ENCODE data around the gene PODXL.

- TF ChIP-seq, protein P1, sequence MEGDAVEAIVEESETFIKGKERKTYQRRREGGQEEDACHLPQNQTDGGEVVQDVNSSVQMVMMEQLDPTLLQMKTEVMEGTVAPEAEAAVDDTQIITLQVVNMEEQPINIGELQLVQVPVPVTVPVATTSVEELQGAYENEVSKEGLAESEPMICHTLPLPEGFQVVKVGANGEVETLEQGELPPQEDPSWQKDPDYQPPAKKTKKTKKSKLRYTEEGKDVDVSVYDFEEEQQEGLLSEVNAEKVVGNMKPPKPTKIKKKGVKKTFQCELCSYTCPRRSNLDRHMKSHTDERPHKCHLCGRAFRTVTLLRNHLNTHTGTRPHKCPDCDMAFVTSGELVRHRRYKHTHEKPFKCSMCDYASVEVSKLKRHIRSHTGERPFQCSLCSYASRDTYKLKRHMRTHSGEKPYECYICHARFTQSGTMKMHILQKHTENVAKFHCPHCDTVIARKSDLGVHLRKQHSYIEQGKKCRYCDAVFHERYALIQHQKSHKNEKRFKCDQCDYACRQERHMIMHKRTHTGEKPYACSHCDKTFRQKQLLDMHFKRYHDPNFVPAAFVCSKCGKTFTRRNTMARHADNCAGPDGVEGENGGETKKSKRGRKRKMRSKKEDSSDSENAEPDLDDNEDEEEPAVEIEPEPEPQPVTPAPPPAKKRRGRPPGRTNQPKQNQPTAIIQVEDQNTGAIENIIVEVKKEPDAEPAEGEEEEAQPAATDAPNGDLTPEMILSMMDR (conservative IDR thresholded peaks at IDR 0.05 in 1 of 2, IDR thresholded peaks at IDR 0.05 in 1 of 2; ENCODE audit: low read depth in 1 of 2, low read length in 2 of 2), result no peak
- TF ChIP-seq EZH2 (IDR thresholded peaks at IDR 0.05; ENCODE audit: low read length, missing control alignments), result no peak
Observed at GRCh38 chr7:131500357-131500756, 56.1 kb downstream of the PODXL start.

Data from fibroblast of lung (primary cell).